Pancreas (tissue), 10 donors: ENCODE results near the gene SPSB1. TPM values are rescaled to one million over a fixed set of nuclear protein-coding genes. Genes with fewer than 3 reads are reported as not detected.
A peak's percentile ranks its signal among the peaks of the same experiment; 100 is the strongest.

Experiments used
- ATAC-seq, 4 donors: fragments of 200-7000 bp; cut with Tn5 transposase; one replicate each; pipeline versions ENCODE4 v1.8.0 to v1.9.1; 2020; ENCODE audit warnings: mild to moderate bottlenecking in 4 of 4, moderate library complexity in 4 of 4
- DNase-seq, 6 donors: peaks; one replicate each; pipeline ENCODE4 v3.0.0-alpha.2; 2020
- FAIRE-seq: peaks from 2 replicates; lab custom pipeline; 2012; peaks lifted over from hg19 to GRCh38; lab: Jason Lieb, UNC
- H3K27ac ChIP-seq, 4 donors: fragments of 200-600 bp; sonication (generic); 1 replicate in 3 of 4; 2 replicates in 1 of 4; pipeline versions ENCODE4 v1.5.0 to v1.8.0; 2020
- H3K27me3 ChIP-seq, 4 donors: fragments of 200-600 bp; one replicate each; pipeline ENCODE4 v1.8.0; 2021
- H3K36me3 ChIP-seq, 3 donors: fragments of 200-600 bp; sonication (generic) in 1 of 3; one replicate each; pipeline versions ENCODE4 v1.5.0 to v1.8.0; 2020 to 2021
- H3K4me1 ChIP-seq, 3 donors: fragments of 200-600 bp; one replicate each; pipeline ENCODE4 v1.8.0; 2021
- H3K4me3 ChIP-seq, 4 donors: fragments of 200-600 bp; sonication (generic) in 2 of 4; one replicate each; pipeline versions ENCODE4 v1.5.0 to v1.8.0; 2020 to 2021
- H3K9me3 ChIP-seq, 4 donors: fragments of 200-600 bp; one replicate each; pipeline ENCODE4 v1.8.0; 2021
- CTCF ChIP-seq, 4 donors: fragments of 200-600 bp; sonication (generic) in 3 of 4; IDR thresholded peaks; one replicate each; pipeline versions ENCODE4 v1.5.0 to v1.8.0; 2021; ENCODE audit warnings: antibody characterized with exemption in 4 of 4
- WGBS, 2 donors: extraction: QIAGEN DNeasy Blood & Tissue Kit; methylation state at CpG; one replicate each; pipeline ENCODE4 v1.1.7; 2013; 5-methylcytosine and 5-hydroxymethylcytosine counted together
- intact Hi-C, 3 donors: fragments of 100-400 bp; cut with DNase I; formaldehyde crosslinking; loops; one replicate each; pipeline versions ENCODE4 v1.11.1 to v1.14.2; 2022
- polyA plus RNA-seq, 2 donors: library from polyadenylated mRNA; stranded (reverse); fragments of 200-250 nt; gene quantifications; one replicate each; pipeline ENCODE4 v1.2.3, GENCODE V29; 2013
- total RNA-seq, 6 donors: library from RNA; stranded (reverse); fragmentation: NEBNext Ultra II Directional in 4 of 6; extraction: Animal tissue kit (Norgen Biotek cat#: 25700) in 4 of 6; gene quantifications; one replicate each; pipeline versions ENCODE4 v1.2.1 to v1.2.4, GENCODE V29; 2021 to 2023
- donor health status: healthy with polysubstance abuse.
- donor health status: DM: no; HTN: no; CAD: no; lungs with moderate emphysema.
- donor health status: DM: no; HTN: no; CAD: no.
- donor health status: control.
- donor health status: control.
- donor health status: Bipolar disorder and iron deficiency.
- donor health status: DM: yes; HTN: yes; CAD: no.
- donor health status: DM: no; HTN: no; CAD: no.
- donor health status: DM: no; HTN: no; CAD: no.
- donor health status: DM: yes; HTN: yes; CAD: no.

SPSB1 gene
- total and polyA plus RNA-seq, 8 donors = 10.5 to 27.5 (median 18.1) TPM

- intact Hi-C loops = no loop called here
- DNase-seq (no peak), ATAC-seq (peak in 3 of 4 donors; percentile 31 to 59 (median 39)), FAIRE-seq (peak; percentile 57)
- Histone ChIP-seq H3K4me3 (no peak overlapping the region), H3K27ac (no peak overlapping the region), H3K36me3 (peaks cover 0 to 13% (median 7%) of the 10 kb centered on the region in 3 donors), H3K9me3 (no peaks in the 10 kb centered on the region), H3K4me1 (no peaks in the 10 kb centered on the region), H3K27me3 (no peaks in the 10 kb centered on the region)
- 66 to 73% methylated on average over 15 of the region's 15 CpGs for WGBS, 2 donors
- TF ChIP-seq CTCF (IDR thresholded peaks at IDR 0.05) = no peak
These were observed 78.8 kb downstream of the SPSB1 start for GRCh38 chr1:9371391-9371935.

- ATAC-seq (no peak), DNase-seq (no peak), FAIRE-seq (no peak)
- Histone ChIP-seq H3K9me3 (no peaks in the 10 kb centered on the region), H3K36me3 (peaks cover 0 to 13% (median 7%) of the 10 kb centered on the region in 3 donors), H3K27ac (no peak overlapping the region), H3K4me3 (no peak overlapping the region), H3K4me1 (no peaks in the 10 kb centered on the region), H3K27me3 (no peaks in the 10 kb centered on the region)
- WGBS, 2 donors = 51 to 59% methylated on average over 5 of the region's 5 CpGs
- no peak for TF ChIP-seq CTCF (IDR thresholded peaks at IDR 0.05)
- intact Hi-C loops = no loop called here
These were observed 79.3 kb downstream of the SPSB1 start for GRCh38 chr1:9371951-9372350.

- H3K4me1 ChIP-seq = no peaks in the 10 kb centered on the region
- ATAC-seq = peak in 1 of 4 donors; percentile 19
- no peak for TF ChIP-seq CTCF (IDR thresholded peaks at IDR 0.05)
- no peaks in the 10 kb centered on the region for H3K36me3 ChIP-seq
- no peak for FAIRE-seq
- 59 to 66% methylated on average over 4 of the region's 4 CpGs for WGBS, 2 donors
- H3K4me3 ChIP-seq = no peak overlapping the region
- intact Hi-C loops = no loop called here
- no peaks in the 10 kb centered on the region for H3K9me3 ChIP-seq
- H3K27ac ChIP-seq = no peak overlapping the region
- no peak for DNase-seq
- H3K27me3 ChIP-seq = no peaks in the 10 kb centered on the region
These were observed 80.9 kb downstream of the SPSB1 start for GRCh38 chr1:9373619-9374018.

- intact Hi-C loops = no loop called here
- Histone ChIP-seq H3K27ac (no peak overlapping the region), H3K4me3 (no peak overlapping the region), H3K4me1 (no peaks in the 10 kb centered on the region), H3K27me3 (no peaks in the 10 kb centered on the region), H3K9me3 (no peaks in the 10 kb centered on the region), H3K36me3 (no peaks in the 10 kb centered on the region)
- ATAC-seq = no peak
- FAIRE-seq = no peak
- TF ChIP-seq CTCF (IDR thresholded peaks at IDR 0.05) = no peak
- no peak for DNase-seq
- 87 to 88% methylated on average over 7 of the region's 7 CpGs for WGBS, 2 donors
These were observed 82.2 kb downstream of the SPSB1 start for GRCh38 chr1:9374748-9375341.

- peak overlapping the region in 1 of 4 donors; percentile 21 for H3K27ac ChIP-seq
- no peak for DNase-seq
- intact Hi-C loops = no loop called here
- FAIRE-seq = no peak
- 85% methylated on average over 15 of the region's 15 CpGs for WGBS, 2 donors
- no peaks in the 10 kb centered on the region for H3K36me3 ChIP-seq
- no peaks in the 10 kb centered on the region for H3K4me1 ChIP-seq
- ATAC-seq = peak in 1 of 4 donors; percentile 11
- no peak for TF ChIP-seq CTCF (IDR thresholded peaks at IDR 0.05)
- H3K9me3 ChIP-seq = no peaks in the 10 kb centered on the region
- H3K4me3 ChIP-seq = no peak overlapping the region
- no peaks in the 10 kb centered on the region for H3K27me3 ChIP-seq
These were observed 83.2 kb downstream of the SPSB1 start for GRCh38 chr1:9375912-9376311.
